Activated effector memory CD4-positive, alpha-beta T cell treated with Interleukin-2 at 50 U/mL for 16 hours (primary cell): ENCODE data around the gene EXOC6B.

ENCODE experiments used
- DNase-seq: peaks from one replicate; pipeline ENCODE4 v3.0.0-alpha.2; 2020

Gene EXOC6B

GRCh38 chr2:72825257-72826155 lies at the start of gene EXOC6B:
TSS of gene EXOC6B (minus strand) at chr2:72826033.
- peak; percentile 75 for DNase-seq

- no peak for DNase-seq
These were observed 46.0 kb upstream of the EXOC6B start for GRCh38 chr2:72871880-72872279.

GRCh38 chr2:72871060-72871459 lies 45.2 kb upstream of the EXOC6B start:
- no peak for DNase-seq

GRCh38 chr2:72864500-72864899 lies 38.7 kb upstream of the EXOC6B start:
- no peak for DNase-seq

- no peak for DNase-seq
These were observed 37.2 kb upstream of the EXOC6B start for GRCh38 chr2:72863046-72863445.

- peak; percentile 75 for DNase-seq
These were observed 36.6 kb upstream of the EXOC6B start for GRCh38 chr2:72862239-72862988.

GRCh38 chr2:72859831-72860262 lies 34.0 kb upstream of the EXOC6B start:
- DNase-seq, result peak; percentile 32

GRCh38 chr2:72851333-72851732 lies 25.5 kb upstream of the EXOC6B start:
- DNase-seq, result no peak

GRCh38 chr2:72849138-72849462 lies 23.3 kb upstream of the EXOC6B start:
- no peak for DNase-seq

- DNase-seq, result no peak
These were observed 22.8 kb upstream of the EXOC6B start for GRCh38 chr2:72848436-72849137.

GRCh38 chr2:72847534-72848315 lies 21.9 kb upstream of the EXOC6B start:
- DNase-seq, result no peak

GRCh38 chr2:72846171-72847095 lies 20.6 kb upstream of the EXOC6B start:
- DNase-seq, result no peak

- no peak for DNase-seq
These were observed 17.5 kb upstream of the EXOC6B start for GRCh38 chr2:72843301-72843700.

- DNase-seq, result no peak
These were observed 15.8 kb upstream of the EXOC6B start for GRCh38 chr2:72841462-72842125.

- DNase-seq, result no peak
These were observed 14.2 kb upstream of the EXOC6B start for GRCh38 chr2:72840066-72840465.

- DNase-seq, result no peak
These were observed 11.3 kb upstream of the EXOC6B start for GRCh38 chr2:72837171-72837570.

- no peak for DNase-seq
These were observed 9.6 kb upstream of the EXOC6B start for GRCh38 chr2:72835403-72835802.

GRCh38 chr2:72834596-72834995 lies 8.8 kb upstream of the EXOC6B start:
- no peak for DNase-seq

GRCh38 chr2:72833084-72833714 lies 7.4 kb upstream of the EXOC6B start:
- no peak for DNase-seq

- DNase-seq, result no peak
These were observed 4.4 kb upstream of the EXOC6B start for GRCh38 chr2:72830273-72830672.
